PFSK-1 (cell line): ENCODE measurements around the gene CD247.

Source experiments
- POLR2AphosphoS5 ChIP-seq: IDR thresholded peaks from 2 replicates; pipeline ENCODE4 v1.6.1; 2012; ENCODE audit warnings: low read depth, mild to moderate bottlenecking, control low read depth, low read length, moderate library complexity
- REST ChIP-seq, 2 experiments: IDR thresholded peaks; 2 replicates each; pipeline versions ENCODE4 v1.6.1 to v1.8.0; 2011 to 2012; ENCODE audit warnings: low read depth in 2 of 2, low read length in 2 of 2, control low read depth in 1 of 2, inconsistent platforms in 1 of 2, mild to moderate bottlenecking in 1 of 2, moderate library complexity in 1 of 2; ENCODE audit not compliant: insufficient read depth in 1 of 2

- TF ChIP-seq POLR2AphosphoS5 (no peak), REST (IDR thresholded peaks at IDR 0.05; ENCODE audit: insufficient read depth in 1 of 2, low read depth in 2 of 2, low read length in 2 of 2) (no peak)
These were observed 49.3 kb upstream of the CD247 start for GRCh38 chr1:167567663-167568062.
